ENCODE data around the gene HSF2BP.

Gene HSF2BP

GRCh38 chr21:43693981-43694380 lies 34.7 kb upstream of the HSF2BP start:
- in situ Hi-C loops (cut with HindIII; ENCODE audit: low sequenced_read_pairs): no loop called here
- no peak overlapping the region for H3K4me3 ChIP-seq (ENCODE audit: low read depth, low read length)
- no peak for DNase-seq (ENCODE audit: low read depth)
- TF ChIP-seq, protein P1, sequence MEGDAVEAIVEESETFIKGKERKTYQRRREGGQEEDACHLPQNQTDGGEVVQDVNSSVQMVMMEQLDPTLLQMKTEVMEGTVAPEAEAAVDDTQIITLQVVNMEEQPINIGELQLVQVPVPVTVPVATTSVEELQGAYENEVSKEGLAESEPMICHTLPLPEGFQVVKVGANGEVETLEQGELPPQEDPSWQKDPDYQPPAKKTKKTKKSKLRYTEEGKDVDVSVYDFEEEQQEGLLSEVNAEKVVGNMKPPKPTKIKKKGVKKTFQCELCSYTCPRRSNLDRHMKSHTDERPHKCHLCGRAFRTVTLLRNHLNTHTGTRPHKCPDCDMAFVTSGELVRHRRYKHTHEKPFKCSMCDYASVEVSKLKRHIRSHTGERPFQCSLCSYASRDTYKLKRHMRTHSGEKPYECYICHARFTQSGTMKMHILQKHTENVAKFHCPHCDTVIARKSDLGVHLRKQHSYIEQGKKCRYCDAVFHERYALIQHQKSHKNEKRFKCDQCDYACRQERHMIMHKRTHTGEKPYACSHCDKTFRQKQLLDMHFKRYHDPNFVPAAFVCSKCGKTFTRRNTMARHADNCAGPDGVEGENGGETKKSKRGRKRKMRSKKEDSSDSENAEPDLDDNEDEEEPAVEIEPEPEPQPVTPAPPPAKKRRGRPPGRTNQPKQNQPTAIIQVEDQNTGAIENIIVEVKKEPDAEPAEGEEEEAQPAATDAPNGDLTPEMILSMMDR (IDR thresholded peaks at IDR 0.05; ENCODE audit: low read depth, low read length, missing control alignments): no peak

GRCh38 chr21:43692949-43693348 lies 33.7 kb upstream of the HSF2BP start:
- TF ChIP-seq, protein P1 (IDR thresholded peaks at IDR 0.05; ENCODE audit: low read depth, low read length, missing control alignments): no peak
- H3K4me3 ChIP-seq (ENCODE audit: low read depth, low read length): no peak overlapping the region
- in situ Hi-C loops (cut with HindIII; ENCODE audit: low sequenced_read_pairs): no loop called here
- DNase-seq (ENCODE audit: low read depth): no peak

DNA sequence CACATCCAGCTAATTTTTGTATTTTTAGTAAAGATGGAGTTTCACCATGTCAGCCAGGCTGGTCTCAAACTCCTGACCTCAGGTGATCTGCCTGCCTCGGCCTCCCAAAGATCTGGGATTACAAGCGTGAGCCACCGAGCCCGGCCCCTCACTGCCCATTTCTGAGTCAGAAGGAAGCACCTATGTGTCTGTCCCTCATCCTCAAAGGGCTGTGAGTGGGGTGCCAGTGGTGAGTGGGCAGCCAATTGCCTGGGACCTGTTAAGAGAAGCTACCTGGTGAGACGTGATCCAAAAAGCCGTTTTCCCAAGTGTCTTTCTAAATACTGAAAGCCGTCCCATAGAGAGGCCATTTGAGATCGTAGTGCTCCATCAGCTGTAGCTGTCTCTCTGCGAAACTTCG lies 32.5 kb upstream of the HSF2BP start:
- in situ Hi-C loops (cut with HindIII; ENCODE audit: low sequenced_read_pairs): no loop called here
- no peak overlapping the region for H3K4me3 ChIP-seq (ENCODE audit: low read depth, low read length)
- TF ChIP-seq, protein P1 (IDR thresholded peaks at IDR 0.05; ENCODE audit: low read depth, low read length, missing control alignments): no peak
- DNase-seq (ENCODE audit: low read depth): no peak

GRCh38 chr21:43691086-43691795 lies 32.0 kb upstream of the HSF2BP start:
- DNase-seq (ENCODE audit: low read depth): no peak
- H3K4me3 ChIP-seq (ENCODE audit: low read depth, low read length): no peak overlapping the region
- in situ Hi-C loops (cut with HindIII; ENCODE audit: low sequenced_read_pairs): no loop called here
- TF ChIP-seq, protein P1 (IDR thresholded peaks at IDR 0.05; ENCODE audit: low read depth, low read length, missing control alignments): no peak

DNA sequence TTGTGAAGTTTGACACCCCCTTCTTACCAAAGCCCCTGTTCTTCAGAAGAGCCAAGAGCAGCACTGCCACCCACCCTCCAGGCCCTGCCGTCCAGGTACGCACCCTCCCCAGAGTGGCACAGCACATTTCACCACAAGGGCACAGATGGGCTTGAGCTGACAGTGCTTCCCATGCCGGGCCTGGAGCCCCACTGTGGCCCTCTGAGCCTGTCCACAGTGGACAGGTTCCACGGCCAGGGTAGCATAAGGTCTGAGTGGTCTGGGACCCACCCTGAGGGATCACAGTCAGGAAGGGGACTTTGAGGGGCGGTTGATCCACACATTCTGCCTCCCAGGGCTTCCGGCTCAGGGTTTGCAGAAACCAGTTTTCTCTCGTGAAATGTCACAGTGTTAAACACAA lies 31.1 kb upstream of the HSF2BP start:
- no peak overlapping the region for H3K4me3 ChIP-seq (ENCODE audit: low read depth, low read length)
- TF ChIP-seq, protein P1 (IDR thresholded peaks at IDR 0.05; ENCODE audit: low read depth, low read length, missing control alignments): no peak
- DNase-seq (ENCODE audit: low read depth): no peak
- in situ Hi-C loops (cut with HindIII; ENCODE audit: low sequenced_read_pairs): no loop called here

DNA sequence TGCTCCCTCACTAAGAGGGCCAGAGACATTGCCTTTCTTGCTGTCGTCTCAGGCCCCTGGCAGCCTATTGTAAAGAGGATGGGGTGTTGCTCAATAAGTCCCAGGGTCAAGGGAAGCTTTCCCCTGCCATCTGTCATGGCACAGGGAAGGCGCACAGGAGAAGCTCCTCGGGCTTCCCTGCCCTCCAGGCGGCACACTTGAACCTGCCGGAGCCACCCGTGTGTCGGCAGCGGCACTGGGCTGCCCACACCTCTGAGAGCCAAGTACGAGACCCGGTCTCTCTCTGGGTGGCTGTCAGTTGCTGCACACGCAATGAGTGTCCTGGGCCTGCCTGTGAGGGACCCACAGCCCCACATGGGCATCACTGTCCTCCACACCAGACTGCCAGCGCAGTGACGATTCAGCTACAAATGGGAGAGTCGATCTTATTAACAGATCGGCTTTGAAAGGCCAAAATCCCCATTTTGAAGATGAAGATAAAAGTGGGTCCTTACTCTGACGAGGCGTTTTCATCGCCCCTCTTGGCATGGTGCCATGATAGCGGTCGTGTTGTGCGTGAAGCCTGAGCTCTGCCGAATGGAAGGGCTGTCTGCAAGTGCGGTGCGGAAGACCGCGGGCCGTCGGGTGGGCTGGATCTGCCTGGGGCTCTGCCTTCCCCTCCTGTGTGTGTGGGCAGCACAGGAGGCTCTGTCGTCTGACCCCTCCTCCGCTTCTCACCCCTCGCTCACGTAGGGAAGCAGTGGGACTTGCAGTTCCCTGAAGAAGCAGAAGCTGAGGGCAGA lies 30.5 kb upstream of the HSF2BP start:
- TF ChIP-seq, protein P1 (IDR thresholded peaks at IDR 0.05; ENCODE audit: low read depth, low read length, missing control alignments): no peak
- no peak overlapping the region for H3K4me3 ChIP-seq (ENCODE audit: low read depth, low read length)
- no peak for DNase-seq (ENCODE audit: low read depth)
- in situ Hi-C loops (cut with HindIII; ENCODE audit: low sequenced_read_pairs): no loop called here

Data from astrocyte of the cerebellum (primary cell).